NAMALWA (cell line): ENCODE data around the gene GRK2.
"Not testable (repeated sequence)": the region's sequence is repeated elsewhere in the genome, so short reads cannot be mapped to it uniquely, and the experiment has no call there.

Experiments used
- DNase-seq: peaks from one replicate; pipeline ENCODE4 v3.0.0-alpha.2; 2015; ENCODE audit warnings: low spot score

Gene GRK2

GRCh38 chr11:67266449-67267187 is at the start of gene GRK2:
GRK2 (plus strand) TSS chr11:67266473; CDS start chr11:67266700, 227 bp downstream.
- peak; percentile 54 for DNase-seq

- no peak for DNase-seq
Observed at GRCh38 chr11:67227726-67228125, 38.5 kb upstream of the GRK2 start.

GRCh38 chr11:67230406-67230805 is 35.9 kb upstream of the GRK2 start:
- DNase-seq = no peak

- no peak for DNase-seq
Observed at GRCh38 chr11:67230886-67231285, 35.4 kb upstream of the GRK2 start.

- DNase-seq = peak; percentile 35
Observed at GRCh38 chr11:67233584-67234190, 32.6 kb upstream of the GRK2 start.

- not testable (repeated sequence) for DNase-seq
Observed at GRCh38 chr11:67234571-67234970, 31.7 kb upstream of the GRK2 start.

GRCh38 chr11:67237574-67237973 is 28.7 kb upstream of the GRK2 start:
- DNase-seq = no peak

GRCh38 chr11:67238894-67239782 is 27.1 kb upstream of the GRK2 start:
- DNase-seq = peak; percentile 36

GRCh38 chr11:67239783-67240575 is 26.3 kb upstream of the GRK2 start:
- peak; percentile 98 for DNase-seq

GRCh38 chr11:67240576-67241389 is 25.5 kb upstream of the GRK2 start:
- peak; percentile 91 for DNase-seq

GRCh38 chr11:67242548-67242947 is 23.7 kb upstream of the GRK2 start:
- DNase-seq = no peak

- DNase-seq = no peak
Observed at GRCh38 chr11:67243051-67243450, 23.2 kb upstream of the GRK2 start.

GRCh38 chr11:67245046-67245445 is 21.2 kb upstream of the GRK2 start:
- no peak for DNase-seq

GRCh38 chr11:67247946-67248550 is 18.2 kb upstream of the GRK2 start:
- DNase-seq = no peak

GRCh38 chr11:67248653-67249052 is 17.6 kb upstream of the GRK2 start:
- DNase-seq = no peak

- no peak for DNase-seq
Observed at GRCh38 chr11:67250059-67251043, 15.9 kb upstream of the GRK2 start.

GRCh38 chr11:67251841-67252240 is 14.4 kb upstream of the GRK2 start:
- no peak for DNase-seq

GRCh38 chr11:67252831-67253239 is 13.4 kb upstream of the GRK2 start:
- peak; percentile 58 for DNase-seq

- DNase-seq = no peak
Observed at GRCh38 chr11:67253872-67254624, 12.2 kb upstream of the GRK2 start.
